Stimulated activated naive B cell treated with anti-CD40 and anti-IgM and Interleukin-4, amounts not matched to agents 10 μg/mL and 1 μg/mL and 100 μg/mL, for 72 hours (primary cell): ENCODE data around the gene PGBD1.

Experiments
- ATAC-seq, 2 donors: fragments of 150-1000 bp; cut with Tn5 transposase; replicated peaks; 2 replicates each; pipeline ENCODE4 v1.10.0; 2021; ENCODE audit warnings: moderate library complexity in 1 of 2
- DNase-seq: peaks from one replicate; pipeline ENCODE4 v3.0.0; 2021
- H3K27ac Mint-ChIP-seq: one replicate; pipeline ENCODE4 v1.8.0; 2022; ENCODE audit warnings: mild to moderate bottlenecking, mixed read lengths
- H3K27me3 Mint-ChIP-seq, 2 donors: one replicate each; pipeline ENCODE4 v1.8.0; 2022; ENCODE audit warnings: mixed read lengths in 2 of 2
- H3K36me3 Mint-ChIP-seq, 2 donors: one replicate each; pipeline ENCODE4 v1.8.0; 2022; ENCODE audit warnings: mixed read lengths in 2 of 2, mild to moderate bottlenecking in 1 of 2
- H3K4me1 Mint-ChIP-seq, 2 donors: one replicate each; pipeline ENCODE4 v1.8.0; 2022; ENCODE audit warnings: mixed read lengths in 2 of 2, mild to moderate bottlenecking in 1 of 2
- H3K4me3 Mint-ChIP-seq, 2 donors: one replicate each; pipeline ENCODE4 v1.8.0; 2022; ENCODE audit warnings: mild to moderate bottlenecking in 2 of 2, mixed read lengths in 2 of 2, moderate library complexity in 1 of 2
- H3K9me3 Mint-ChIP-seq, 2 donors: one replicate each; pipeline ENCODE4 v1.8.0; 2022; ENCODE audit warnings: mixed read lengths in 2 of 2, mild to moderate bottlenecking in 1 of 2

PGBD1 gene

GRCh38 chr6:28281288-28282064 lies at the start of gene PGBD1:
Gene PGBD1, plus strand, starts transcription at chr6:28281572. Its CDS starts 2,242 bp downstream, at chr6:28283814.
- Mint-ChIP-seq H3K9me3 (no peaks in the 10 kb centered on the region), H3K27me3 (peaks cover 12 to 13% of the 10 kb centered on the region in 2 donors), H3K4me1 (peaks cover 7 to 13% of the 10 kb centered on the region in 2 donors)

GRCh38 chr6:28232785-28233184 lies 48.6 kb upstream of the PGBD1 start:
- peaks cover 2 to 6% of the 10 kb centered on the region in 2 donors for H3K9me3 Mint-ChIP-seq
- H3K36me3 Mint-ChIP-seq = peaks cover 59 to 78% of the 10 kb centered on the region in 2 donors
- peaks cover 5 to 7% of the 10 kb centered on the region in 2 donors for H3K4me1 Mint-ChIP-seq

More at GRCh38 chr6:28281288-28282064, at the start of gene PGBD1:
- Mint-ChIP-seq H3K27ac (no peak within 1 kb of the TSS), H3K4me3 (peak within 1 kb of the TSS; percentile 86 to 92), H3K36me3 (peaks cover 19 to 38% of the 10 kb centered on the region in 2 donors)
- peak; percentile 64 for DNase-seq
- peak; percentile 95 to 97 for ATAC-seq

GRCh38 chr6:28235912-28236452 lies 45.4 kb upstream of the PGBD1 start:
- Mint-ChIP-seq H3K4me1 (peaks cover 2 to 6% of the 10 kb centered on the region in 2 donors), H3K4me3 (no peak overlapping the region), H3K9me3 (peaks cover 4 to 6% of the 10 kb centered on the region in 2 donors), H3K36me3 (peaks cover 45 to 72% of the 10 kb centered on the region in 2 donors), H3K27ac (no peak overlapping the region), H3K27me3 (no peaks in the 10 kb centered on the region)
- DNase-seq (no peak), ATAC-seq (no peak)

More at GRCh38 chr6:28232785-28233184, 48.6 kb upstream of the PGBD1 start:
- Mint-ChIP-seq H3K4me3 (no peak overlapping the region), H3K27ac (no peak overlapping the region), H3K27me3 (no peaks in the 10 kb centered on the region)
- ATAC-seq (no peak), DNase-seq (no peak)

GRCh38 chr6:28239636-28240035 lies 41.7 kb upstream of the PGBD1 start:
- Mint-ChIP-seq H3K27me3 (no peaks in the 10 kb centered on the region), H3K36me3 (peaks cover 29 to 59% of the 10 kb centered on the region in 2 donors), H3K4me1 (peaks cover 9 to 14% of the 10 kb centered on the region in 2 donors), H3K9me3 (peaks cover 0 to 2% of the 10 kb centered on the region in 2 donors), H3K27ac (no peak overlapping the region), H3K4me3 (no peak overlapping the region)
- DNase-seq (no peak), ATAC-seq (no peak)

GRCh38 chr6:28240471-28240870 lies 40.9 kb upstream of the PGBD1 start:
- Mint-ChIP-seq H3K27ac (no peak overlapping the region), H3K4me3 (no peak overlapping the region), H3K4me1 (peaks cover 11 to 14% of the 10 kb centered on the region in 2 donors), H3K27me3 (no peaks in the 10 kb centered on the region), H3K36me3 (peaks cover 27 to 60% of the 10 kb centered on the region in 2 donors), H3K9me3 (peaks cover 0 to 2% of the 10 kb centered on the region in 2 donors)
- DNase-seq = no peak
- no peak for ATAC-seq

GRCh38 chr6:28243946-28244345 lies 37.4 kb upstream of the PGBD1 start:
- peaks cover 43 to 69% of the 10 kb centered on the region in 2 donors for H3K36me3 Mint-ChIP-seq
- ATAC-seq = no peak
- H3K9me3 Mint-ChIP-seq = no peaks in the 10 kb centered on the region
- no peaks in the 10 kb centered on the region for H3K27me3 Mint-ChIP-seq
- no peak overlapping the region for H3K27ac Mint-ChIP-seq
- peaks cover 10 to 13% of the 10 kb centered on the region in 2 donors for H3K4me1 Mint-ChIP-seq
- DNase-seq = no peak
- no peak overlapping the region for H3K4me3 Mint-ChIP-seq

GRCh38 chr6:28245206-28245941 lies 36.0 kb upstream of the PGBD1 start:
- Mint-ChIP-seq H3K27ac (no peak overlapping the region), H3K4me3 (no peak overlapping the region), H3K4me1 (peaks cover 12 to 19% of the 10 kb centered on the region in 2 donors), H3K27me3 (no peaks in the 10 kb centered on the region), H3K36me3 (peaks cover 46 to 59% of the 10 kb centered on the region in 2 donors), H3K9me3 (no peaks in the 10 kb centered on the region)
- ATAC-seq (no peak), DNase-seq (no peak)

GRCh38 chr6:28248916-28249315 lies 32.5 kb upstream of the PGBD1 start:
- DNase-seq = no peak
- Mint-ChIP-seq H3K27ac (no peak overlapping the region), H3K36me3 (peaks cover 46 to 52% of the 10 kb centered on the region in 2 donors), H3K4me3 (no peak overlapping the region), H3K27me3 (no peaks in the 10 kb centered on the region), H3K9me3 (no peaks in the 10 kb centered on the region), H3K4me1 (peaks cover 14 to 29% of the 10 kb centered on the region in 2 donors)
- no peak for ATAC-seq

- peaks cover 34% of the 10 kb centered on the region in 2 donors for H3K36me3 Mint-ChIP-seq
- DNase-seq = no peak
- H3K9me3 Mint-ChIP-seq = no peaks in the 10 kb centered on the region
- no peaks in the 10 kb centered on the region for H3K27me3 Mint-ChIP-seq
- no peak for ATAC-seq
- H3K4me1 Mint-ChIP-seq = peaks cover 12 to 29% of the 10 kb centered on the region in 2 donors
- H3K4me3 Mint-ChIP-seq = peak overlapping the region; percentile 62
- H3K27ac Mint-ChIP-seq = no peak overlapping the region
Measured at GRCh38 chr6:28250747-28251146, 30.6 kb upstream of the PGBD1 start.

- Mint-ChIP-seq H3K27me3 (no peaks in the 10 kb centered on the region), H3K4me3 (peak overlapping the region; percentile 99), H3K4me1 (peaks cover 12 to 29% of the 10 kb centered on the region in 2 donors), H3K27ac (peak overlapping the region; percentile 94), H3K36me3 (peaks cover 26 to 28% of the 10 kb centered on the region in 2 donors), H3K9me3 (no peaks in the 10 kb centered on the region)
- DNase-seq (peak; percentile 16), ATAC-seq (peak; percentile 66 to 69)
Measured at GRCh38 chr6:28251661-28252008, 29.7 kb upstream of the PGBD1 start.

GRCh38 chr6:28252009-28252975 lies 29.1 kb upstream of the PGBD1 start, which contains the start of gene ZKSCAN4:
Gene ZKSCAN4, minus strand, starts transcription at chr6:28252269. Its CDS starts 289 bp downstream, at chr6:28251980.
- H3K4me1 Mint-ChIP-seq = peaks cover 12 to 29% of the 10 kb centered on the region in 2 donors
- peak within 1 kb of the TSS; percentile 99 for H3K4me3 Mint-ChIP-seq
- H3K27ac Mint-ChIP-seq = peak within 1 kb of the TSS; percentile 94
- DNase-seq (peak; percentile 80), ATAC-seq (peak; percentile 94 to 96)
- no peaks in the 10 kb centered on the region for H3K9me3 Mint-ChIP-seq
- H3K36me3 Mint-ChIP-seq = peaks cover 19 to 23% of the 10 kb centered on the region in 2 donors
- H3K27me3 Mint-ChIP-seq = no peaks in the 10 kb centered on the region

GRCh38 chr6:28254121-28254519 lies 27.3 kb upstream of the PGBD1 start:
- H3K4me3 Mint-ChIP-seq = no peak overlapping the region
- H3K9me3 Mint-ChIP-seq = peaks cover 3 to 7% of the 10 kb centered on the region in 2 donors
- DNase-seq (no peak), ATAC-seq (peak; percentile 32 to 51)
- H3K27ac Mint-ChIP-seq = no peak overlapping the region
- peaks cover 0 to 7% of the 10 kb centered on the region in 2 donors for H3K27me3 Mint-ChIP-seq
- peaks cover 13 to 32% of the 10 kb centered on the region in 2 donors for H3K4me1 Mint-ChIP-seq
- peaks cover 11 to 12% of the 10 kb centered on the region in 2 donors for H3K36me3 Mint-ChIP-seq

- no peak for ATAC-seq
- Mint-ChIP-seq H3K9me3 (peaks cover 3 to 12% of the 10 kb centered on the region in 2 donors), H3K4me1 (peaks cover 8 to 20% of the 10 kb centered on the region in 2 donors), H3K4me3 (no peak overlapping the region), H3K27ac (no peak overlapping the region), H3K36me3 (peaks cover 6 to 14% of the 10 kb centered on the region in 2 donors), H3K27me3 (peaks cover 0 to 12% of the 10 kb centered on the region in 2 donors)
- no peak for DNase-seq
Measured at GRCh38 chr6:28257042-28257441, 24.3 kb upstream of the PGBD1 start.
